HCT116 (cell line): ENCODE results near the gene SPDYE2.
"Not testable (repeated sequence)": the region's sequence is repeated elsewhere in the genome, so short reads cannot be mapped to it uniquely, and the experiment has no call there.

ENCODE experiments used
- EZH2 ChIP-seq: fragments of 200-600 bp; sonication (generic); IDR thresholded peaks from 2 replicates; pipeline ENCODE4 v1.6.1; 2017; ENCODE audit warnings: antibody characterized with exemption, mixed run types
- POLR2A ChIP-seq: IDR thresholded peaks from 2 replicates; pipeline ENCODE4 v1.7.0; 2011; ENCODE audit warnings: borderline replicate concordance; ENCODE audit not compliant: insufficient read depth, insufficient read length; ENCODE audit errors: extremely low read depth
- YY1 ChIP-seq: IDR thresholded peaks from 2 replicates; pipeline ENCODE4 v1.6.1; 2011; ENCODE audit warnings: low read length, low read depth, moderate library complexity, mild to moderate bottlenecking; ENCODE audit not compliant: insufficient replicate concordance; ENCODE audit errors: extremely low read depth
- TF ChIP-seq, protein P1 (sequence below), 3 experiments: fragments of 200-600 bp in 1 of 3; sonication (generic) in 1 of 3; IDR thresholded peaks in 2 of 3; conservative IDR thresholded peaks in 1 of 3; 2 replicates each; pipeline ENCODE4 v1.5.1; 2012 to 2017; ENCODE audit warnings: low read depth in 2 of 3, low read length in 2 of 3, antibody characterized with exemption in 1 of 3, borderline replicate concordance in 1 of 3, control low read depth in 1 of 3, mild to moderate bottlenecking in 1 of 3, mixed read lengths in 1 of 3, mixed run types in 1 of 3, moderate library complexity in 1 of 3; ENCODE audit not compliant: insufficient read depth in 1 of 3
- TF ChIP-seq, protein P2 (sequence below): IDR thresholded peaks from 2 replicates; pipeline ENCODE4 v1.6.1; 2012; ENCODE audit warnings: low read depth

DNA sequence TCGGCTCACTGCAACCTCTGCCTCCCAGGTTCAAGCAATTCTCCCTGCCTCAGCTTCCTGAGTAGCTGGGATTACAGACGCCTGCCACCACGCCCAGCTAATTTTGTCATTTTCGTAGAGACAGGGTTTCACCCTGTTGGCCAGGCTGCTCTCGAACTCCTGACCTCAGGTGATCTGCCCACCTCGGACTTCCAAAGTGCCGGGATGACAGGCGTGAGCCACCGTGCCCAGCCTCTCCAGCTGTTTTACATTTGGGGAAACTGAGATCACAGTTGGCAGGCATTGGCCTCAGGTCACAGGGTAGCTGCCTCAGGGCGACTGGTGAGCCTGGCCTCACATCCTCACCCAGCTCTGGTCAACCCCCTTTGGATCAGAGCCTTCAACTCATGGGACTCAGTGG, 58.7 kb downstream of the SPDYE2 start:
- not testable (repeated sequence) for TF ChIP-seq EZH2, YY1, POLR2A
- TF ChIP-seq, protein P1, sequence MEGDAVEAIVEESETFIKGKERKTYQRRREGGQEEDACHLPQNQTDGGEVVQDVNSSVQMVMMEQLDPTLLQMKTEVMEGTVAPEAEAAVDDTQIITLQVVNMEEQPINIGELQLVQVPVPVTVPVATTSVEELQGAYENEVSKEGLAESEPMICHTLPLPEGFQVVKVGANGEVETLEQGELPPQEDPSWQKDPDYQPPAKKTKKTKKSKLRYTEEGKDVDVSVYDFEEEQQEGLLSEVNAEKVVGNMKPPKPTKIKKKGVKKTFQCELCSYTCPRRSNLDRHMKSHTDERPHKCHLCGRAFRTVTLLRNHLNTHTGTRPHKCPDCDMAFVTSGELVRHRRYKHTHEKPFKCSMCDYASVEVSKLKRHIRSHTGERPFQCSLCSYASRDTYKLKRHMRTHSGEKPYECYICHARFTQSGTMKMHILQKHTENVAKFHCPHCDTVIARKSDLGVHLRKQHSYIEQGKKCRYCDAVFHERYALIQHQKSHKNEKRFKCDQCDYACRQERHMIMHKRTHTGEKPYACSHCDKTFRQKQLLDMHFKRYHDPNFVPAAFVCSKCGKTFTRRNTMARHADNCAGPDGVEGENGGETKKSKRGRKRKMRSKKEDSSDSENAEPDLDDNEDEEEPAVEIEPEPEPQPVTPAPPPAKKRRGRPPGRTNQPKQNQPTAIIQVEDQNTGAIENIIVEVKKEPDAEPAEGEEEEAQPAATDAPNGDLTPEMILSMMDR (IDR thresholded peaks at IDR 0.05 in 2 of 3, conservative IDR thresholded peaks at IDR 0.05 in 1 of 3; ENCODE audit: borderline replicate concordance in 1 of 3, insufficient read depth in 1 of 3, low read depth in 2 of 3, low read length in 2 of 3), result not testable (repeated sequence)
- TF ChIP-seq, protein P2, sequence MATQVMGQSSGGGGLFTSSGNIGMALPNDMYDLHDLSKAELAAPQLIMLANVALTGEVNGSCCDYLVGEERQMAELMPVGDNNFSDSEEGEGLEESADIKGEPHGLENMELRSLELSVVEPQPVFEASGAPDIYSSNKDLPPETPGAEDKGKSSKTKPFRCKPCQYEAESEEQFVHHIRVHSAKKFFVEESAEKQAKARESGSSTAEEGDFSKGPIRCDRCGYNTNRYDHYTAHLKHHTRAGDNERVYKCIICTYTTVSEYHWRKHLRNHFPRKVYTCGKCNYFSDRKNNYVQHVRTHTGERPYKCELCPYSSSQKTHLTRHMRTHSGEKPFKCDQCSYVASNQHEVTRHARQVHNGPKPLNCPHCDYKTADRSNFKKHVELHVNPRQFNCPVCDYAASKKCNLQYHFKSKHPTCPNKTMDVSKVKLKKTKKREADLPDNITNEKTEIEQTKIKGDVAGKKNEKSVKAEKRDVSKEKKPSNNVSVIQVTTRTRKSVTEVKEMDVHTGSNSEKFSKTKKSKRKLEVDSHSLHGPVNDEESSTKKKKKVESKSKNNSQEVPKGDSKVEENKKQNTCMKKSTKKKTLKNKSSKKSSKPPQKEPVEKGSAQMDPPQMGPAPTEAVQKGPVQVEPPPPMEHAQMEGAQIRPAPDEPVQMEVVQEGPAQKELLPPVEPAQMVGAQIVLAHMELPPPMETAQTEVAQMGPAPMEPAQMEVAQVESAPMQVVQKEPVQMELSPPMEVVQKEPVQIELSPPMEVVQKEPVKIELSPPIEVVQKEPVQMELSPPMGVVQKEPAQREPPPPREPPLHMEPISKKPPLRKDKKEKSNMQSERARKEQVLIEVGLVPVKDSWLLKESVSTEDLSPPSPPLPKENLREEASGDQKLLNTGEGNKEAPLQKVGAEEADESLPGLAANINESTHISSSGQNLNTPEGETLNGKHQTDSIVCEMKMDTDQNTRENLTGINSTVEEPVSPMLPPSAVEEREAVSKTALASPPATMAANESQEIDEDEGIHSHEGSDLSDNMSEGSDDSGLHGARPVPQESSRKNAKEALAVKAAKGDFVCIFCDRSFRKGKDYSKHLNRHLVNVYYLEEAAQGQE, result not testable (repeated sequence)
